ENCODE results near the gene COX4I1. TPM values are rescaled to one million over a fixed set of nuclear protein-coding genes. Genes with fewer than 3 reads are reported as not detected.

The COX4I1 gene
- total and polyA plus RNA-seq, 2 of the 8 experiments (the other 6 are each of a cell fraction or from before 2014, with no cell fraction given): 507 to 707 TPM

- no peak for TF ChIP-seq CTCF (IDR thresholded peaks at IDR 0.05; ENCODE audit: control extremely low read depth in 1 of 3, insufficient read depth in 1 of 3, low read depth in 1 of 3, low read length in 3 of 3)
- no peak for TF ChIP-seq GTF2F1 (IDR thresholded peaks at IDR 0.05; ENCODE audit: borderline replicate concordance, low read depth, low read length)
- TF ChIP-seq TBP (IDR thresholded peaks at IDR 0.05; ENCODE audit: low read depth, low read length): no peak
- TF ChIP-seq MAFK (IDR thresholded peaks at IDR 0.05; ENCODE audit: low read depth, low read length): no peak
- no peak for TF ChIP-seq CEBPB (IDR thresholded peaks at IDR 0.05; ENCODE audit: low read depth, low read length)
- no peak for TF ChIP-seq CHD1 (IDR thresholded peaks at IDR 0.05; ENCODE audit: low read depth, low read length)
Measured at GRCh38 chr16:85809645-85810044, 10.2 kb downstream of the COX4I1 start (continued).
